H1 (cell line): ENCODE data around the gene EVI5. TPM values are rescaled to one million over a fixed set of nuclear protein-coding genes. Genes with fewer than 3 reads are reported as not detected.
"Not testable (repeated sequence)": the region's sequence is repeated elsewhere in the genome, so short reads cannot be mapped to it uniquely, and the experiment has no call there.

ENCODE experiments used
- CTCF ChIA-PET: fragments of 300-600 bp; sonication (Branson Sonifier 250); formaldehyde crosslinking; loops from one replicate; lab custom pipeline; 2021; ENCODE audit not compliant: partially characterized antibody; lab: Charles Lee
- POLR2A ChIA-PET: fragments of 300-600 bp; sonication (Branson Sonifier 250); formaldehyde crosslinking; loops from one replicate; lab custom pipeline; 2021; ENCODE audit warnings: inconsistent platforms; ENCODE audit not compliant: partially characterized antibody; lab: Charles Lee
- DNase-seq, 2 experiments: peaks; one replicate each; pipeline versions ENCODE4 v3.0.0 to v3.0.0-alpha.2; 2010 to 2022; ENCODE audit warnings: low spot score in 2 of 2, low read depth in 1 of 2, mixed read lengths in 1 of 2
- FAIRE-seq: peaks from 2 replicates; lab custom pipeline; 2011; peaks lifted over from hg19 to GRCh38; lab: Jason Lieb, UNC
- H2AFZ ChIP-seq: 2 replicates; pipeline ENCODE4 v1.8.1; 2012; ENCODE audit warnings: low read length, inconsistent platforms
- H2AK5ac ChIP-seq: 2 replicates; pipeline ENCODE4 v1.6.1; 2013; ENCODE audit warnings: low read depth, low read length
- H2BK120ac ChIP-seq: replicated peaks from 2 replicates; pipeline ENCODE3; 2013; ENCODE audit warnings: low read depth, low read length, inconsistent platforms
- H2BK12ac ChIP-seq: 2 replicates; pipeline ENCODE4 v1.6.1; 2013; ENCODE audit warnings: low read depth, low read length
- H2BK15ac ChIP-seq: 2 replicates; pipeline ENCODE4 v1.6.1; 2013; ENCODE audit warnings: low read length
- H2BK20ac ChIP-seq: 2 replicates; pipeline ENCODE4 v1.6.1; 2013; ENCODE audit warnings: low read length
- H2BK5ac ChIP-seq: 2 replicates; pipeline ENCODE4 v1.6.1; 2013; ENCODE audit warnings: low read depth, low read length
- H3K14ac ChIP-seq: 2 replicates; pipeline ENCODE4 v1.6.1; 2013; ENCODE audit warnings: inconsistent platforms; ENCODE audit not compliant: insufficient read length
- H3K18ac ChIP-seq: 2 replicates; pipeline ENCODE4 v1.6.1; 2013; ENCODE audit warnings: low read length; ENCODE audit errors: extremely low read depth
- H3K23ac ChIP-seq: 2 replicates; pipeline ENCODE4 v1.6.1; 2013; ENCODE audit warnings: inconsistent platforms; ENCODE audit not compliant: insufficient read length
- H3K23me2 ChIP-seq: 2 replicates; pipeline ENCODE4 v1.6.1; 2013; ENCODE audit warnings: low read depth, low read length
- H3K27ac ChIP-seq: 2 replicates; pipeline ENCODE4 v1.6.1; 2011; ENCODE audit warnings: low read depth, low read length, inconsistent platforms
- H3K27me3 ChIP-seq, 4 experiments: replicated peaks in 1 of 4; 1 replicate in 1 of 4; 2 replicates in 3 of 4; pipeline versions ENCODE4 v1.6.1 to v1.8.1; 2011 to 2013; ENCODE audit warnings: low read length in 3 of 4, mild to moderate bottlenecking in 3 of 4, inconsistent platforms in 2 of 4, mixed read lengths in 2 of 4, moderate library complexity in 1 of 4; ENCODE audit not compliant: control insufficient read depth in 3 of 4, insufficient read depth in 3 of 4; ENCODE audit errors: extremely low read depth in 1 of 4
- H3K36me3 ChIP-seq, 4 experiments: 2 replicates each; pipeline versions ENCODE4 v1.6.1 to v1.8.1; 2011 to 2013; ENCODE audit warnings: mild to moderate bottlenecking in 4 of 4, low read length in 3 of 4, moderate library complexity in 2 of 4, control low read depth in 1 of 4, inconsistent platforms in 1 of 4; ENCODE audit not compliant: insufficient read depth in 4 of 4, control insufficient read depth in 2 of 4
- H3K4ac ChIP-seq: replicated peaks from 2 replicates; pipeline ENCODE3; 2013; ENCODE audit warnings: low read length, low read depth, mixed read lengths, inconsistent platforms; ENCODE audit not compliant: insufficient read length
- H3K4me1 ChIP-seq, 4 experiments: replicated peaks in 1 of 4; 1 replicate in 1 of 4; 2 replicates in 3 of 4; pipeline versions ENCODE4 v1.6.1 to v1.8.1; 2011 to 2013; ENCODE audit warnings: low read length in 3 of 4, inconsistent platforms in 2 of 4, mixed read lengths in 1 of 4; ENCODE audit not compliant: insufficient read depth in 4 of 4, control insufficient read depth in 3 of 4
- H3K4me2 ChIP-seq, 2 experiments: 2 replicates each; pipeline versions ENCODE4 v1.6.1 to v1.8.1; 2011 to 2013; ENCODE audit warnings: low read depth in 2 of 2, low read length in 2 of 2, control low read depth in 1 of 2, inconsistent platforms in 1 of 2, mild to moderate bottlenecking in 1 of 2; ENCODE audit not compliant: insufficient read depth in 1 of 2
- H3K4me3 ChIP-seq, 4 experiments: fragments of 200-600, 300-600 bp in 1 of 4; sonication (generic), shearing (Covaris generic), sonication (Bioruptor Twin) in 1 of 4; 2 replicates each; pipeline versions ENCODE4 v1.5.1 to v1.8.1; 2011 to 2016; ENCODE audit warnings: low read length in 4 of 4, low read depth in 3 of 4, control low read depth in 2 of 4, inconsistent platforms in 2 of 4, mild to moderate bottlenecking in 2 of 4, mixed read lengths in 1 of 4, moderate library complexity in 1 of 4; ENCODE audit not compliant: insufficient read depth in 2 of 4; ENCODE audit errors: extremely low read depth in 1 of 4
- H3K56ac ChIP-seq: replicated peaks from 2 replicates; pipeline ENCODE3; 2013; ENCODE audit warnings: low read depth, mild to moderate bottlenecking, mixed read lengths, low read length, inconsistent platforms; ENCODE audit not compliant: insufficient read length
- H3K79me1 ChIP-seq: 2 replicates; pipeline ENCODE4 v1.6.1; 2013; ENCODE audit warnings: low read depth, low read length, control low read depth
- H3K79me2 ChIP-seq, 2 experiments: 2 replicates each; pipeline versions ENCODE4 v1.6.1 to v1.8.1; 2012 to 2013; ENCODE audit warnings: low read length in 2 of 2, mild to moderate bottlenecking in 2 of 2, inconsistent platforms in 1 of 2; ENCODE audit not compliant: insufficient read depth in 2 of 2, control insufficient read depth in 1 of 2
- H3K9ac ChIP-seq, 4 experiments: replicated peaks in 1 of 4; 1 replicate in 1 of 4; 2 replicates in 3 of 4; pipeline versions ENCODE4 v1.6.1 to v1.8.1; 2011 to 2013; ENCODE audit warnings: low read depth in 3 of 4, low read length in 3 of 4, control low read depth in 2 of 4, mild to moderate bottlenecking in 2 of 4, moderate library complexity in 2 of 4, inconsistent platforms in 1 of 4; ENCODE audit errors: extremely low read depth in 1 of 4
- H3K9me3 ChIP-seq, 2 experiments: 2 replicates each; pipeline versions ENCODE4 v1.6.1 to v1.8.1; 2012 to 2013; ENCODE audit warnings: mild to moderate bottlenecking in 2 of 2, moderate library complexity in 2 of 2, control low read depth in 1 of 2, inconsistent platforms in 1 of 2, low read depth in 1 of 2, low read length in 1 of 2, mixed read lengths in 1 of 2; ENCODE audit not compliant: insufficient read depth in 2 of 2
- H4K20me1 ChIP-seq, 2 experiments: replicated peaks in 1 of 2; 2 replicates each; pipeline versions ENCODE3 to v1.8.1; 2011 to 2013; ENCODE audit warnings: inconsistent platforms in 2 of 2, low read length in 2 of 2, mild to moderate bottlenecking in 1 of 2; ENCODE audit not compliant: insufficient read depth in 2 of 2, control insufficient read depth in 1 of 2
- H4K5ac ChIP-seq: 2 replicates; pipeline ENCODE4 v1.6.1; 2013; ENCODE audit warnings: low read length, low read depth, mixed read lengths, inconsistent platforms; ENCODE audit not compliant: insufficient read length
- H4K8ac ChIP-seq: 2 replicates; pipeline ENCODE4 v1.8.0; 2013; ENCODE audit warnings: mild to moderate bottlenecking, moderate library complexity, low read length, inconsistent platforms; ENCODE audit not compliant: insufficient read depth; ENCODE audit errors: extremely low read depth
- H4K91ac ChIP-seq: replicated peaks from 2 replicates; pipeline ENCODE3; 2013; ENCODE audit warnings: low read length, mixed read lengths, inconsistent platforms; ENCODE audit not compliant: insufficient read length
- WGBS, 2 experiments: shearing (Covaris generic) in 1 of 2; methylation state at CpG; one replicate each; pipeline versions ENCODE4 v1.1.6 to v1.1.7; 2013 to 2015; ENCODE audit warnings: low lambda C conversion rate in 2 of 2, mixed read lengths in 2 of 2, inconsistent platforms in 1 of 2, low coverage in 1 of 2, missing lambda C conversion rate in 1 of 2; ENCODE audit not compliant: insufficient replicate concordance in 2 of 2, insufficient coverage in 1 of 2, insufficient read length in 1 of 2; ENCODE audit errors: extremely low coverage in 1 of 2, missing lambda C conversion rate in 1 of 2; 5-methylcytosine and 5-hydroxymethylcytosine counted together
- polyA plus RNA-seq, 7 experiments: library from polyadenylated mRNA; depleted of rRNA in 3 of 7; stranded (reverse) in 5 of 7; unstranded in 2 of 7; fragments of >200 nt in 5 of 7; fragments of 200-250 nt in 2 of 7; gene quantifications; 1 replicate in 5 of 7; 2 replicates in 1 of 7; 4 replicates in 1 of 7; pipeline versions ENCODE4 v1.2.1 to v1.2.3, GENCODE V29; 2011 to 2013; ENCODE audit warnings: missing spikeins in 2 of 7, mixed read lengths in 2 of 7
- total RNA-seq: library from RNA; stranded (reverse); fragmentation: NEBNext Ultra II Directional; extraction: Animal tissue kit (Norgen Biotek cat#: 25700); gene quantifications from 2 replicates; pipeline ENCODE4 v1.2.1, GENCODE V29; 2021

The EVI5 gene
- total and polyA plus RNA-seq, 2 of the 8 experiments (the other 6 are each of a cell fraction or from before 2014, with no cell fraction given), result 1.7 to 13.7 TPM

- not testable (repeated sequence) for H3K27ac ChIP-seq, H2BK120ac ChIP-seq, H2AFZ ChIP-seq, H3K27me3 ChIP-seq, H4K91ac ChIP-seq, H4K20me1 ChIP-seq, H2BK15ac ChIP-seq, H3K4ac ChIP-seq, DNase-seq, H3K4me2 ChIP-seq, H3K4me1 ChIP-seq, H3K23ac ChIP-seq, H2BK20ac ChIP-seq, H3K18ac ChIP-seq, H2AK5ac ChIP-seq, H3K79me1 ChIP-seq, H2BK12ac ChIP-seq, H3K9ac ChIP-seq, H3K14ac ChIP-seq, H3K4me3 ChIP-seq, H3K23me2 ChIP-seq, H3K79me2 ChIP-seq, H4K5ac ChIP-seq, H3K56ac ChIP-seq, FAIRE-seq, H3K36me3 ChIP-seq, H3K9me3 ChIP-seq
- peak overlapping the region; percentile 79 for H4K8ac ChIP-seq
- ChIA-PET CTCF (interaction anchor here (1.1 kb wide), 1 partner anchor 20 kb away, joined by 3 read pairs; no protein-coding TSS in a partner anchor), POLR2A (interaction anchor here (0.6 kb wide), 1 partner anchor 154 kb away, joined by 3 read pairs; no protein-coding TSS in a partner anchor)
- H2BK5ac ChIP-seq, result 0 out of 2 replicates have a peak overlapping the region, but pooled peaks have one; percentile 24
- WGBS, 2 experiments, result 94% methylated on average over 14 of the region's 16 CpGs; no CpG with 5 or more reads in 1 of the 2 experiments
These were observed 149.7 kb downstream of the EVI5 start for GRCh38 chr1:92635203-92635602.
